HEK293 (cell line): Measurements from ENCODE around the gene THTPA.

Source experiments
- CTCF ChIA-PET: fragments of 350-600 bp; formaldehyde crosslinking; extraction: SDS; loops from one replicate; lab custom pipeline; 2021; ENCODE audit warnings: antibody characterized with exemption; lab: Yijun Ruan, JAX
- POLR2A ChIA-PET: fragments of 300-600 bp; formaldehyde crosslinking; extraction: SDS; loops from one replicate; lab custom pipeline; 2020; ENCODE audit warnings: antibody characterized with exemption, inconsistent platforms; lab: Yijun Ruan, JAX
- H3K27ac ChIP-seq: fragments of 200-500 bp; sonication (Bioruptor generic); 2 replicates; pipeline ENCODE4 v1.5.1; 2014; ENCODE audit warnings: low read depth, low read length, control low read depth, inconsistent platforms; ENCODE audit errors: extremely low read depth
- H3K36me3 ChIP-seq, 2 experiments: fragments of 200-500 bp in 1 of 2; sonication (Bioruptor generic) in 1 of 2; 1 replicate in 1 of 2; 2 replicates in 1 of 2; pipeline ENCODE4 v1.5.1; 2014 to 2017; ENCODE audit warnings: inconsistent platforms in 2 of 2, low read length in 2 of 2; ENCODE audit not compliant: control insufficient read depth in 2 of 2, insufficient read depth in 1 of 2
- H3K4me1 ChIP-seq: fragments of 200-500 bp; sonication (Bioruptor generic); 2 replicates; pipeline ENCODE4 v1.5.1; 2014; ENCODE audit warnings: mild to moderate bottlenecking, low read length, inconsistent platforms; ENCODE audit not compliant: control insufficient read depth, insufficient read depth
- H3K4me3 ChIP-seq: 2 replicates; pipeline ENCODE4 v1.5.1; 2011; ENCODE audit warnings: low read depth, mild to moderate bottlenecking, control low read depth, low read length, moderate library complexity
- H3K9me3 ChIP-seq: fragments of 200-500 bp; sonication (Bioruptor generic); 2 replicates; pipeline ENCODE4 v1.5.1; 2014; ENCODE audit warnings: low read depth, low read length, inconsistent platforms; ENCODE audit not compliant: control insufficient read depth, insufficient read depth
- BCL11A ChIP-seq: fragments of 450-650 bp; formaldehyde crosslinking; IDR thresholded peaks from 2 replicates; pipeline ENCODE4 v1.5.1; 2016; ENCODE audit warnings: low read depth, missing biosample characterization, missing genetic modification characterization
- HOXA7 ChIP-seq: sonication (generic); formaldehyde crosslinking; IDR thresholded peaks from 2 replicates; pipeline ENCODE4 v1.8.1; 2022; ENCODE audit warnings: missing genetic modification reagents, borderline replicate concordance
- KLF10 ChIP-seq: fragments of 450-650 bp; IDR thresholded peaks from 2 replicates; pipeline ENCODE4 v1.5.1; 2018; ENCODE audit warnings: missing biosample characterization, mild to moderate bottlenecking, missing genetic modification characterization
- OVOL3 ChIP-seq: fragments of 450-650 bp; formaldehyde crosslinking; IDR thresholded peaks from 2 replicates; pipeline ENCODE4 v1.5.1; 2016; ENCODE audit warnings: missing biosample characterization, missing genetic modification characterization
- TRIM28 ChIP-seq: IDR thresholded peaks from 2 replicates; pipeline ENCODE4 v1.6.1; 2011; ENCODE audit warnings: low read length, control low read depth, borderline replicate concordance
- ZBTB20 ChIP-seq: fragments of 450-650 bp; formaldehyde crosslinking; IDR thresholded peaks from 2 replicates; pipeline ENCODE4 v1.5.1; 2016; ENCODE audit warnings: missing biosample characterization, missing genetic modification characterization
- ZBTB21 ChIP-seq: fragments of 450-650 bp; formaldehyde crosslinking; IDR thresholded peaks from 2 replicates; pipeline ENCODE4 v1.5.1; 2017; ENCODE audit warnings: missing biosample characterization, missing genetic modification characterization
- ZEB2 ChIP-seq: fragments of 450-650 bp; formaldehyde crosslinking; IDR thresholded peaks from 2 replicates; pipeline ENCODE4 v1.5.1; 2016; ENCODE audit warnings: missing biosample characterization, missing genetic modification characterization
- ZFHX2 ChIP-seq: fragments of 450-650 bp; formaldehyde crosslinking; conservative IDR thresholded peaks from 2 replicates; pipeline ENCODE4 v1.5.1; 2016; ENCODE audit warnings: missing biosample characterization, missing genetic modification characterization
- ZFP41 ChIP-seq: fragments of 450-650 bp; formaldehyde crosslinking; IDR thresholded peaks from 2 replicates; pipeline ENCODE4 v1.5.1; 2016; ENCODE audit warnings: missing biosample characterization, missing genetic modification characterization, borderline replicate concordance
- ZNF10 ChIP-seq: fragments of 450-650 bp; formaldehyde crosslinking; IDR thresholded peaks from 2 replicates; pipeline ENCODE4 v1.5.1; 2017; ENCODE audit warnings: missing biosample characterization, missing genetic modification characterization
- ZNF133 ChIP-seq: fragments of 450-650 bp; formaldehyde crosslinking; IDR thresholded peaks from 2 replicates; pipeline ENCODE4 v1.5.1; 2016; ENCODE audit warnings: missing biosample characterization, missing genetic modification characterization
- ZNF416 ChIP-seq: fragments of 450-650 bp; formaldehyde crosslinking; IDR thresholded peaks from 2 replicates; pipeline ENCODE4 v1.5.1; 2016; ENCODE audit warnings: missing biosample characterization, missing genetic modification characterization
- ZNF501 ChIP-seq: fragments of 450-650 bp; formaldehyde crosslinking; IDR thresholded peaks from 2 replicates; pipeline ENCODE4 v1.5.1; 2016; ENCODE audit warnings: missing biosample characterization, missing genetic modification characterization
- ZNF600 ChIP-seq: fragments of 450-650 bp; formaldehyde crosslinking; IDR thresholded peaks from 2 replicates; pipeline ENCODE4 v1.5.1; 2016; ENCODE audit warnings: missing biosample characterization, missing genetic modification characterization
- ZNF660 ChIP-seq: fragments of 450-650 bp; IDR thresholded peaks from 2 replicates; pipeline ENCODE4 v1.5.1; 2018; ENCODE audit warnings: missing biosample characterization, mild to moderate bottlenecking, missing genetic modification characterization
- ZNF776 ChIP-seq: fragments of 450-650 bp; formaldehyde crosslinking; IDR thresholded peaks from 2 replicates; pipeline ENCODE4 v1.5.0; 2017; ENCODE audit warnings: missing biosample characterization, missing genetic modification characterization, borderline replicate concordance
- ZNF791 ChIP-seq: fragments of 450-650 bp; formaldehyde crosslinking; IDR thresholded peaks from 2 replicates; pipeline ENCODE4 v1.5.1; 2016; ENCODE audit warnings: missing biosample characterization, missing genetic modification characterization
- TF ChIP-seq, protein P1 (sequence below): fragments of 450-650 bp; formaldehyde crosslinking; IDR thresholded peaks from 2 replicates; pipeline ENCODE4 v1.5.1; 2016; ENCODE audit warnings: missing biosample characterization, missing genetic modification characterization
- TF ChIP-seq, protein P2 (sequence below): fragments of 450-650 bp; formaldehyde crosslinking; IDR thresholded peaks from 2 replicates; pipeline ENCODE4 v1.5.1; 2016; ENCODE audit warnings: missing biosample characterization, missing genetic modification characterization
- TF ChIP-seq, protein P3 (sequence below): fragments of 450-650 bp; formaldehyde crosslinking; IDR thresholded peaks from 2 replicates; pipeline ENCODE4 v1.5.1; 2016; ENCODE audit warnings: missing biosample characterization, missing genetic modification characterization

Gene THTPA

DNA sequence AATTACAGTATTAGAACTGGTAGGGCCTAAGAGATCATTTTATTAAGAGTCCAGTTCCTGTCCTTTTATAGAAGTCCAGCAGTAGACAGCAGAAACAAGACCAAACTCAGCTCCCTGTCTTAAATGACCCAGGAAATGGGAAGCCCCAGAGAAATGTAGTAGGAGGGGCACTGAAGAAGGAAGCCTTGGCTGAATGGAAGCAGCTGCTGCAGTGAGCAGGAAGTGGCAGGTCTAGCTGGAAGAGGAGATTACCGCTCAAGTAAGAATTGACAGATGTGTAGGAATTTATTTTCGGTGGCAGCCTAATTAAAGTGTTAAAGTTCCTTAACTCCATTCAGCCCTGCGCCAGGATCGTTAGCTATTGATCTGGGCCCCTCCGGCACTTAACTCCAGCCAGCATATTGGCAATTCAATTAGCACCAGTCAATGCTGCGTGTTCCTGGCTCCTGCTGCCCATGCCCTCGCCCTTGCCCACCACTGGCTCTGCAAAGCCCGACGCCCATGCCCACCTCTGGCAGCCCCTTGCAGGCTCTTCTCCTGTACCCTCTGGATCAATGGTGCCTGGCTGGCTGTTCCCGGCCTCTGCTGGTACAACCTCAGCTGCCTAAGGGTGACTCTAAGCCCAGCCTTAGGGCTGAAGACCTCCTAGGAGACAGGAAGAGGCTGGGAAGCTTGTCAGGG lies 25.6 kb upstream of the THTPA start:
- no peak for TF ChIP-seq ZNF660 (tag by site-specific recombination)
- no peak for TF ChIP-seq ZFP41 (tag by site-specific recombination)
- no peak for TF ChIP-seq ZNF501 (tag by site-specific recombination)
- no peak for TF ChIP-seq ZNF776 (tag by site-specific recombination)
- TF ChIP-seq ZNF133 (tag by site-specific recombination), result no peak
- ChIA-PET POLR2A (no interaction called here), CTCF (interaction anchor here (0.7 to 4.2 kb wide), 2 partner anchors 9 to 52 kb away, joined by 4 to 21 read pairs; no protein-coding TSS in a partner anchor)
- Histone ChIP-seq H3K36me3 (peaks cover 0 to 43% of the 10 kb centered on the region in 2 experiments; a peak in 2 of 3 replicates), H3K27ac (no peak overlapping the region), H3K4me3 (no peak overlapping the region), H3K4me1 (no peaks in the 10 kb centered on the region), H3K9me3 (no peaks in the 10 kb centered on the region)

DNA sequence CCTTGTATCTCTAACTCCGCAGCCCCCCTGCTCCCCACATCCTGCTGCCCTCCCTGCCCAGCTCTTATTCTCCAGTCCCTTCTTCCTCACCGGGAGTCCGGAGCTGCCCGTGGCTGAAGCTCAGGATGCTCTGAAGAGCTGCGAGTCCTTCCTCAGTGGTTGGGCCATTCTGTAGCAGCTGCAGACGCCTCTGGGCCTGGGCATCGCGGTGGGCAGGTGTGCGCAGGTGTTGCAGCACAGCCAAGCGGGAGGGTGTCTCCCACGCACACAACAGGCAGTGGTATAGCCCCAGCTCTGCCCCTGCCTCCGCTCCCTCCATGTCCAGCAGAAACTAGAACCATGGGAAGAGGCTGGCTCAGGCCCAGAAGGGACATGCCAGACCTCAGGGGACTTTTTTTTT lies 24.7 kb upstream of the THTPA start:
- Histone ChIP-seq H3K27ac (no peak overlapping the region), H3K36me3 (peaks cover 0 to 34% of the 10 kb centered on the region in 2 experiments; a peak in 2 of 3 replicates), H3K4me1 (no peaks in the 10 kb centered on the region), H3K9me3 (no peaks in the 10 kb centered on the region), H3K4me3 (no peak overlapping the region)
- POLR2A ChIA-PET, result no interaction called here
- TF ChIP-seq ZNF416 (tag by site-specific recombination) (no peak), KLF10 (no peak), TRIM28 (no peak), ZNF791 (tag by site-specific recombination) (no peak), ZNF600 (tag by site-specific recombination) (no peak), BCL11A (no peak), ZNF10 (tag by site-specific recombination) (no peak), HOXA7 (CRISPR knock-in tag) (no peak), ZFHX2 (tag by site-specific recombination) (no peak), ZBTB21 (tag by site-specific recombination) (no peak)
- CTCF ChIA-PET, result interaction anchor here (0.7 to 4.2 kb wide), 2 partner anchors 8 to 53 kb away, joined by 4 to 21 read pairs; no protein-coding TSS in a partner anchor

DNA sequence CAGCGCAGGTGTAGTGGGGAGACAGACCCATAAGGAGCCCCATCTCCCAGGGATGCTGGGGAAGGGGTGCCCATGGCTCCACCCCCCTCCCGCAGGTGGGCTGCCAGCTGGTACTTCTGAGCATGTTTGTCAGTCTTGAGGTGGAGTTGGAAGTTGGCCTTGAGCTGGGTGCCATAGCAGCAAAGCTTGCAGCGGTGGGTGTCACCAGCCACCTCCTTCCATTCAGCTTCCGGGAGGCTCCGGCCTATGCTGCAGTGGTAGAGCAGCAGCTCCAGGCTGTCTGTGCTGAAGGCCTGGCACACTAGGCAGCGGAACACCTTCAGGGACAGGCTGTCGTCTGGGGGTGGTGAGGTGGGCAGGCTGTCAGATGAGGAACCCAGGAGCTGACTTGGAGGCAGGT lies 23.4 kb upstream of the THTPA start:
- CTCF ChIA-PET, result interaction anchor here (1.0 kb wide), 1 partner anchor 49 kb away, joined by 5 read pairs; no protein-coding TSS in a partner anchor
- Histone ChIP-seq H3K36me3 (peaks cover 0 to 22% of the 10 kb centered on the region in 2 experiments; a peak in 2 of 3 replicates), H3K9me3 (no peaks in the 10 kb centered on the region), H3K4me1 (no peaks in the 10 kb centered on the region)
- TF ChIP-seq, protein P1, sequence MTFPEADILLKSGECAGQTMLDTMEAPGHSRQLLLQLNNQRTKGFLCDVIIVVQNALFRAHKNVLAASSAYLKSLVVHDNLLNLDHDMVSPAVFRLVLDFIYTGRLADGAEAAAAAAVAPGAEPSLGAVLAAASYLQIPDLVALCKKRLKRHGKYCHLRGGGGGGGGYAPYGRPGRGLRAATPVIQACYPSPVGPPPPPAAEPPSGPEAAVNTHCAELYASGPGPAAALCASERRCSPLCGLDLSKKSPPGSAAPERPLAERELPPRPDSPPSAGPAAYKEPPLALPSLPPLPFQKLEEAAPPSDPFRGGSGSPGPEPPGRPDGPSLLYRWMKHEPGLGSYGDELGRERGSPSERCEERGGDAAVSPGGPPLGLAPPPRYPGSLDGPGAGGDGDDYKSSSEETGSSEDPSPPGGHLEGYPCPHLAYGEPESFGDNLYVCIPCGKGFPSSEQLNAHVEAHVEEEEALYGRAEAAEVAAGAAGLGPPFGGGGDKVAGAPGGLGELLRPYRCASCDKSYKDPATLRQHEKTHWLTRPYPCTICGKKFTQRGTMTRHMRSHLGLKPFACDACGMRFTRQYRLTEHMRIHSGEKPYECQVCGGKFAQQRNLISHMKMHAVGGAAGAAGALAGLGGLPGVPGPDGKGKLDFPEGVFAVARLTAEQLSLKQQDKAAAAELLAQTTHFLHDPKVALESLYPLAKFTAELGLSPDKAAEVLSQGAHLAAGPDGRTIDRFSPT (tag by site-specific recombination), result no peak
- no peak for TF ChIP-seq OVOL3 (tag by site-specific recombination)
- TF ChIP-seq ZEB2 (tag by site-specific recombination), result no peak
- TF ChIP-seq, protein P2, sequence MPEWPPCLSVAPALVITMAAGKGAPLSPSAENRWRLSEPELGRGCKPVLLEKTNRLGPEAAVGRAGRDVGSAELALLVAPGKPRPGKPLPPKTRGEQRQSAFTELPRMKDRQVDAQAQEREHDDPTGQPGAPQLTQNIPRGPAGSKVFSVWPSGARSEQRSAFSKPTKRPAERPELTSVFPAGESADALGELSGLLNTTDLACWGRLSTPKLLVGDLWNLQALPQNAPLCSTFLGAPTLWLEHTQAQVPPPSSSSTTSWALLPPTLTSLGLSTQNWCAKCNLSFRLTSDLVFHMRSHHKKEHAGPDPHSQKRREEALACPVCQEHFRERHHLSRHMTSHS (tag by site-specific recombination), result no peak
- TF ChIP-seq, protein P3, sequence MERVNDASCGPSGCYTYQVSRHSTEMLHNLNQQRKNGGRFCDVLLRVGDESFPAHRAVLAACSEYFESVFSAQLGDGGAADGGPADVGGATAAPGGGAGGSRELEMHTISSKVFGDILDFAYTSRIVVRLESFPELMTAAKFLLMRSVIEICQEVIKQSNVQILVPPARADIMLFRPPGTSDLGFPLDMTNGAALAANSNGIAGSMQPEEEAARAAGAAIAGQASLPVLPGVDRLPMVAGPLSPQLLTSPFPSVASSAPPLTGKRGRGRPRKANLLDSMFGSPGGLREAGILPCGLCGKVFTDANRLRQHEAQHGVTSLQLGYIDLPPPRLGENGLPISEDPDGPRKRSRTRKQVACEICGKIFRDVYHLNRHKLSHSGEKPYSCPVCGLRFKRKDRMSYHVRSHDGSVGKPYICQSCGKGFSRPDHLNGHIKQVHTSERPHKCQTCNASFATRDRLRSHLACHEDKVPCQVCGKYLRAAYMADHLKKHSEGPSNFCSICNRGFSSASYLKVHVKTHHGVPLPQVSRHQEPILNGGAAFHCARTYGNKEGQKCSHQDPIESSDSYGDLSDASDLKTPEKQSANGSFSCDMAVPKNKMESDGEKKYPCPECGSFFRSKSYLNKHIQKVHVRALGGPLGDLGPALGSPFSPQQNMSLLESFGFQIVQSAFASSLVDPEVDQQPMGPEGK (tag by site-specific recombination), result no peak
- TF ChIP-seq ZBTB20, result no peak
- TF ChIP-seq, all 188 proteins: peak for 0
- no peak overlapping the region for H3K27ac ChIP-seq
- H3K4me3 ChIP-seq, result no peak overlapping the region
- POLR2A ChIA-PET, result no interaction called here
